A673 (cell line): Measurements from ENCODE around the gene DPRX.

Source experiments
- CTCF ChIP-seq: fragments of 300-800, 200-600 bp; sonication (generic); conservative IDR thresholded peaks from 2 replicates; pipeline ENCODE4 v1.5.1; 2017; ENCODE audit warnings: low read depth, mild to moderate bottlenecking, antibody characterized with exemption, low read length, moderate library complexity, mixed read lengths
- EZH2 ChIP-seq: fragments of 200-600 bp; sonication (generic); IDR thresholded peaks from 2 replicates; pipeline ENCODE4 v1.6.1; 2017; ENCODE audit warnings: borderline replicate concordance, low read depth, mild to moderate bottlenecking, mixed read lengths, antibody characterized with exemption, low read length; ENCODE audit not compliant: poor library complexity, severe bottlenecking

GRCh38 chr19:53649746-53650593 is 18.2 kb downstream of the DPRX start:
- no peak for TF ChIP-seq CTCF
- no peak for TF ChIP-seq EZH2
